CD4-positive, alpha-beta T cell treated with Interleukin-17A for 4 hours (primary cell): ENCODE data around the gene ATF6B.
"Not testable (repeated sequence)": the region's sequence is repeated elsewhere in the genome, so short reads cannot be mapped to it uniquely, and the experiment has no call there.

Experiments used
- DNase-seq: peaks from one replicate; pipeline ENCODE4 v3.0.0-alpha.2; 2020; ENCODE audit warnings: mixed read lengths

ATF6B gene

DNA sequence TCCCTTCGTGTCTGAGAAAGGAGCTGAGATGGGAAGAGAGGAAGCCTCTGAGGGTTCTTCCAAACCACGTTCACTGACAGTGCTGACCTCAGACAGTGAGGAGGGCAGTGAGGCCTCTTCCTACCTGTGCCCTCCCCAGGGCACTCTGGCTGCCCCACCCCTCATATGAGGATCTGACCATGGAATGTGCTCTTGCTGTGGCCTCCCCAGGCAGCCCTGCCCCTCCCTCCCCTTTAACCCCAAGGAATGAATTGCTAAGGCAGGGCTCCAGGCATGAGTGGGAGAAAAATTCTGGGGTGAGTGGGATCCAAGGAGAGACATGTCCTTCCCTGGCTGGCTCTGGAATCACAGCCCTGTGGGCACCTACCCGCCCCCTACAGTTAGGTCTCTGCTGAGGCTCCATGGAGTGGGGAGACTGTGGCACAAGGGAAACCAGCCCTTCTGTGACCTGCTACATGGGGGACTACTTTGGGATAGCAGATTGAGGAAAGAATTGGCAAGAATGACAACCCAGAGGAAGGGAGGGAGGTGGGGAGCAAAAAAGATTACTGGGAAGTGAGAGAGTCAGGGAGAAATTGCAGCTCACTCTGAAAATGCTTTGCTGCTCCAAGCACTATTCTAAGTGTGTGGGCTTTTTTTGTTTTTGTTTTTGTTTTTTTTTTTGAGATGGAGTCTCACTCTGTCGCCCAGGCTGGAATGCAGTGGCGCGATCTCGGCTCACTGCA lies 48.3 kb downstream of the ATF6B start:
- no peak for DNase-seq

GRCh38 chr6:32076321-32076809 lies 51.7 kb downstream of the ATF6B start:
- DNase-seq = no peak

DNA sequence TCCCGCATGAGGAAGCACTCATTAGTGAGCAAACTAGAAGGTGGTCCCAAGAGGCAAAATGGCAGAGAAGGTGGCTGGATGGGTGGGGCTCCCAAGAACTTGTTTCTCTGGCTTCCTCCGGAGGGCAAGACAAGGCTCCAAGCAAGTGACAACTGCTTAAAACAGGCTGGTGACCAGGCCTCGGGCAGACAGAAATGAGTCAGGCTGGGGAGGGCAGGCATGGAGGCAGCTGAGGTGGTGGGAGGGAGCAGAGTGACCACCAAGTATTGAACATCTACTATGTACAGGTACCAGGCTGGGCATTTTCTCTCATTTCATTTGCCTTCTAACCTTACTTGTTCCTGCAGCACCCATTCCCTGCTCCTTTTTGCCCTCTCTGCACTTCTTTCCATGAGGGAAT lies 52.3 kb downstream of the ATF6B start:
- DNase-seq = no peak

GRCh38 chr6:32074996-32075532 lies 53.0 kb downstream of the ATF6B start:
- no peak for DNase-seq

DNA sequence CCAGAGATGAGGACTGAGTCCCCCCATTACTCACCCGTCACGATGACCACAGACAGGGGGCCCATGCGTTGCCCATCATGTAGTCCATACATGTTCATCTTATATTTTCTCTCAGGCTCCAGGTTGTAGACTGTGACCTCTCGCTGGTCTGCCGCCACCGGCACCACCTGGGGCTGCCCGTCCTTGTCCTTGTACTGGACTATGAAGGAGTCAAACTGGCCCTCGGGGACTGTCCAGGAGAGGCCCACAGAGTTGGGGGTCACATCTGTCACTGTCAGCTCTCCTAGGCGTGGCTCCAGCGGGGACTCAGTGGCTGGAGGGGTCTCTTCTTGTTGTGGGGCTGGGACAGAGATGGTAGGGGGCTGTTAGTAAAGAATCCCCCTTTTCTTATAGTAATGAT lies 54.4 kb downstream of the ATF6B start:
- DNase-seq = no peak

DNA sequence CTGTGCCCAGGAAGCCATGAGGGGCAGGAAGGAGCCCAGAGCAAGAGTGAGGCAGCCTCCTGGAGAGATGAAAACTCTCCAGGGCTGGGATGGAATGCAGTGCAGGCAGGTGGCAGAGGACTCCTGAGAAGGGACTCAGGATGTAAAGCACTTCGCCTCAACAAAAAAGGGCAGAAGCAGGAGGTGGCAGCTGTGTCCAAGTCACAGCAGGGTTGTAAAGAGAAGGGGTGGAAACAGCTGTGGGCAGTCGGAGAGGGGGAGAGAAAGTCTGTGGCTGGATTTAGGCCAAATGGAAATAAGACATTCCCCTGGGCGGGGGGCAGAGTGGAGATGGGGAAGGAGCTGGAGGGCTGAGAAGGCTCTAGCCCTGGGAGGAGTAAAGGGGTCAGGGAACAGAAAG lies 54.9 kb downstream of the ATF6B start:
- no peak for DNase-seq

DNA sequence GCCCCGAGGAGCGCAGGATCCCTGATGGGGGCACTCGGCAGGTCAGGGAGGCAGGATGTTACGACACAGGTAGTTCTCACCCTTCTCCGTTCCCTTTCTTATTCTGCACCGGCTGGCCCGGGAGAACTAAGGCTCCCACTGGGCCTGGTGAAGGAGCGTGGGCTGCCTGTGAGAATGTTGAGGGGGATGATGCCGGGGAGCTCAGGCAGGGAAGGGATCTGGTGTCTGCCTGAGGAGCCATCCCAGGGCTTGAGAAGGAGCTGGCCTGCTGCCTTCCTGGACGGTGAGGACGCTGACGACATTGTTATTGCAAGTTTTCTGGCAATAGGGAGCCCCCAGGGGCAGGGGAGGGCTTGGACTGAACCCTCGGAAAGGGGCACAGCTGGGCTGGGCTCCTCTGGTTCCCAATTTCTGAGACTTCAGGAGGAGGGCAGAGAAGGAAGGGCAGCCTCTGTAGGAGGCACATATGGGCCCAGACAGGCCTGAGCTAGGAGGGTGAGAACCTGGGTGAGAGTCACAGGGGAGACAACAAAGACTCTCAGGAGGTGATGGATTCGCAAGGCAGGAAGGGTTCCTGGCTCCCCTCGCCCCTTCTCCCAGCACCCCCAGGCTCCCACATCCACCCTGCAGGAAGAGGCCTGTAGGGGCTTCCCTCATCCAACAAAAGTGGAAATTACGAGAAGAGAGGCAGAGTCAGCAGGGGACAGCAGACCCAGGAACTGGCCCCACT lies 57.1 kb downstream of the ATF6B start:
- DNase-seq = no peak

- no peak for DNase-seq
These were observed 58.0 kb downstream of the ATF6B start for GRCh38 chr6:32069878-32070515.

DNA sequence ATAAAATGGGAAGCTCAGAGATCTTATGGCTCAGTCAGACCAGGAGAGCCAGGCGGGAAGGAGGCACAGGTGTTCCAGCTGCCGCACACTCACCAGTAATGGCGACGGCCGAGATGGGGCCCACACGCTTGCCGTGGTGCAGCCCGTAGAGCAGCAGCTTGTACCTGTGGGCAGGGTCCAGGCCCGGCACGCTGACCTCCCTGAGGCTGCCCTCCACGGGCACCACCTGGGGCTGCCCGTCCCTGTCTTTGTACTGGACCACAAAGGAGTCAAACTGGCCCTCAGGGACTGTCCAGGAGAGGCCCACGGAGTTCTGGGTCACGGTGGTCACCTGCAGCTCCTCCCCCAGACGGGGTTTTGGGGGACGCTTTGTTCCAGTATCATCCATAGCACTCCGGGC lies 58.6 kb downstream of the ATF6B start:
- DNase-seq = no peak

DNA sequence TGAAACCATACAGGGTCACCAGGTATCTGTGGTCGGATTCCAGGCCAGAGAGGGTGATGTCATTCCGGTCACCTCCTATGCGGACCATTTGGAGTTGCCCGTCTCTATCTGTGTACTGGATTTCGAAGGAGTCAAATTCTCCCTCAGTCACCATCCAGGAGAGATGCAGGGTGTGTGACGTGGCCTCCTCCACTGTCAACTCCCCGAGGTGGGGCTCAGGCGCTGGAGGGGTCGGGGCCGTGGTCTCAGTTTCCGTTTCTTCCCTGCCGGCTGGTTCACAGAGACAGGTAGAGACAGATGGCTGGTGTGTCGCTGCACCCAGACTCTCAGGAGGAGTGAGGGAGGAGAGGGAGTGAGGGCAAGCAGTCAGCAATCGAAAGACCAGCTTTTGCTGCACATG lies 59.2 kb downstream of the ATF6B start:
- no peak for DNase-seq

- DNase-seq = not testable (repeated sequence)
These were observed 59.7 kb downstream of the ATF6B start for GRCh38 chr6:32068315-32068714.

DNA sequence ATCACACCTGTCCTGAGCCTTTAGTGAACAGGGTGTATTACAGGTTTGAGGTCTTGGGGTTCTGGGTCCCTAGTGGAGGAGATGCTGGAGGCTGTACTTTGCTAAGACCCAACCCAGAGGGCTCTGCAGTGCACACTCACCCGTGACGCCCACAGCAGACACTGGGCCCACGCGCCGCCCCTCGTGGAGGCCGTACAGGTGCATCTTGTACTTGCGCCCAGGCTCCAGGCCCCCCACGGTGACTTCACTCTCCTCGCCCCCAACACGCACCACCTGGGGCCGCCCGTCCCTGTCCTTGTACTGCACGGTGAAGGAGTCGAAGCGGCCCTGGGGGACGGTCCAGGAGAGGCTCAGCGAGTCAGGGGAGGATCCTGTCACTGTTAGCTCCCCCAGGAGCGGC lies 60.5 kb downstream of the ATF6B start:
- DNase-seq = not testable (repeated sequence)
